Retinal pigment epithelial cell (primary cell): ENCODE measurements around the gene QRSL1.
"Not testable (repeated sequence)": the region's sequence is repeated elsewhere in the genome, so short reads cannot be mapped to it uniquely, and the experiment has no call there.

Source experiments
- DNase-seq: peaks from one replicate; pipeline ENCODE4 v3.0.0-alpha.2; 2010; ENCODE audit warnings: low read depth
- H3K4me3 ChIP-seq: 2 replicates; pipeline ENCODE4 v1.5.1; 2011; ENCODE audit warnings: mild to moderate bottlenecking, low read length, control low read depth, moderate library complexity
- CTCF ChIP-seq: conservative IDR thresholded peaks from 2 replicates; pipeline ENCODE4 v1.5.1; 2011; ENCODE audit warnings: low read depth, low read length, control low read depth, inconsistent platforms

The QRSL1 gene

GRCh38 chr6:106629103-106629858, at the start of gene QRSL1, which contains the start of gene RTN4IP1:
Gene QRSL1 (plus strand): TSS chr6:106629578. CDS start chr6:106629682, 104 bp downstream.
Gene RTN4IP1 (minus strand): TSS chr6:106629498. CDS start chr6:106629021, 477 bp downstream.
- no peak for TF ChIP-seq CTCF
- DNase-seq = peak; percentile 75
- peak within 1 kb of the TSS; percentile 97 for H3K4me3 ChIP-seq

- TF ChIP-seq CTCF = no peak
Observed at GRCh38 chr6:106581468-106581867, 47.9 kb upstream of the QRSL1 start.

GRCh38 chr6:106586815-106587415, 42.5 kb upstream of the QRSL1 start:
- no peak overlapping the region for H3K4me3 ChIP-seq
- DNase-seq = no peak
- no peak for TF ChIP-seq CTCF

More at GRCh38 chr6:106581468-106581867, 47.9 kb upstream of the QRSL1 start:
- H3K4me3 ChIP-seq = no peak overlapping the region
- DNase-seq = no peak

GRCh38 chr6:106588937-106589336, 40.4 kb upstream of the QRSL1 start:
- H3K4me3 ChIP-seq, DNase-seq: not testable (repeated sequence)

GRCh38 chr6:106591111-106591825, 38.1 kb upstream of the QRSL1 start:
- H3K4me3 ChIP-seq = no peak overlapping the region
- TF ChIP-seq CTCF = no peak

GRCh38 chr6:106599440-106599839, 29.9 kb upstream of the QRSL1 start:
- H3K4me3 ChIP-seq = no peak overlapping the region
- no peak for TF ChIP-seq CTCF
- no peak for DNase-seq

More at GRCh38 chr6:106591111-106591825, 38.1 kb upstream of the QRSL1 start:
- DNase-seq = peak; percentile 63

- TF ChIP-seq CTCF = no peak
- no peak overlapping the region for H3K4me3 ChIP-seq
- DNase-seq = no peak
Observed at GRCh38 chr6:106600329-106600728, 29.0 kb upstream of the QRSL1 start.
